K562 (cell line): ENCODE data around the gene MYCL. TPM values are rescaled to one million over a fixed set of nuclear protein-coding genes. Genes with fewer than 3 reads are reported as not detected.

Experiments
- CTCF ChIP-seq, 3 experiments: IDR thresholded peaks in 2 of 3; conservative IDR thresholded peaks in 1 of 3; 2 replicates each; pipeline ENCODE4 v1.5.1; 2011 to 2012; ENCODE audit warnings: low read length in 3 of 3, mild to moderate bottlenecking in 3 of 3, control low read depth in 2 of 3, improper control_type of control experiment in 1 of 3, inconsistent platforms in 1 of 3, low read depth in 1 of 3, mixed read lengths in 1 of 3, moderate library complexity in 1 of 3; ENCODE audit not compliant: insufficient read depth in 2 of 3
- polyA plus RNA-seq, 8 experiments: library from polyadenylated mRNA; depleted of rRNA in 4 of 8; stranded (reverse) in 5 of 8; unstranded in 3 of 8; fragments of >200 nt; fragmentation: Nextera tagmentation in 2 of 8; fragmentation: Illumina TruSeq in 1 of 8; extraction: Ambion mirVana in 2 of 8; extraction: Trizol in 1 of 8; gene quantifications; 2 replicates each; pipeline versions ENCODE4 v1.2.1 to v1.2.3, GENCODE V29; 2011 to 2014; ENCODE audit warnings: inconsistent platforms in 1 of 8, missing spikeins in 1 of 8
- total RNA-seq, 7 experiments: library from RNA; depleted of rRNA in 6 of 7; stranded (reverse); fragments of >200 nt in 6 of 7; fragmentation: Illumina TruSeq in 2 of 7; extraction: Trizol in 2 of 7; gene quantifications; 2 replicates each; pipeline versions ENCODE4 v1.2.1 to v1.2.3, GENCODE V29; 2011 to 2021; ENCODE audit warnings: low replicate concordance in 1 of 7
- TF ChIP-seq, protein P1 (sequence below), 2 experiments: fragments of 450-650 bp; formaldehyde crosslinking in 1 of 2; IDR thresholded peaks; 2 replicates each; pipeline versions ENCODE4 v1.4.0 to v1.6.1; 2014 to 2020; ENCODE audit warnings: mild to moderate bottlenecking in 2 of 2, borderline replicate concordance in 1 of 2, low read depth in 1 of 2

MYCL gene
- total and polyA plus RNA-seq, 9 of the 15 experiments (the other 6 are each of a cell fraction or from before 2014, with no cell fraction given), result 3.5 to 22.0 (median 12.8) TPM

DNA sequence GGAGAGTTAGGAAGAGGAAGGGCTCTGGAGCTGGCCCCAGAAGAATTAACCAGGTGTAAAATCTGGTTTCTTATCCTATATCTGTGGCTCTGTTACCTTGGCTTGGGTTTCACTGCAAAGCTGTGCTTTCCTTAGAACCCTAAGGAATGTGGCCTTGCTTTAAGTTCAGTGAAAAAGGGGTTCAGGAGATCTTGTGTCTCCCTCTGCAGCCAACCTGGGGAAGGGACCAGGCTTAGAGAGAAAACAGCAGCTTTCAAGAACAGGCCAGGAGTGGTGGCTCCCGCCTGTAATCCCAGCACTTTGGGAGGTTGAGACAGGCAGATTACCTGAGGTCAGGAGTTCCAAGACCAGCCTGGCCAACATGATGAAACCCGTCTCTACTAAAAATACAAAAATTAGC lies 16.1 kb upstream of the MYCL start (continued):
- TF ChIP-seq, protein P1, sequence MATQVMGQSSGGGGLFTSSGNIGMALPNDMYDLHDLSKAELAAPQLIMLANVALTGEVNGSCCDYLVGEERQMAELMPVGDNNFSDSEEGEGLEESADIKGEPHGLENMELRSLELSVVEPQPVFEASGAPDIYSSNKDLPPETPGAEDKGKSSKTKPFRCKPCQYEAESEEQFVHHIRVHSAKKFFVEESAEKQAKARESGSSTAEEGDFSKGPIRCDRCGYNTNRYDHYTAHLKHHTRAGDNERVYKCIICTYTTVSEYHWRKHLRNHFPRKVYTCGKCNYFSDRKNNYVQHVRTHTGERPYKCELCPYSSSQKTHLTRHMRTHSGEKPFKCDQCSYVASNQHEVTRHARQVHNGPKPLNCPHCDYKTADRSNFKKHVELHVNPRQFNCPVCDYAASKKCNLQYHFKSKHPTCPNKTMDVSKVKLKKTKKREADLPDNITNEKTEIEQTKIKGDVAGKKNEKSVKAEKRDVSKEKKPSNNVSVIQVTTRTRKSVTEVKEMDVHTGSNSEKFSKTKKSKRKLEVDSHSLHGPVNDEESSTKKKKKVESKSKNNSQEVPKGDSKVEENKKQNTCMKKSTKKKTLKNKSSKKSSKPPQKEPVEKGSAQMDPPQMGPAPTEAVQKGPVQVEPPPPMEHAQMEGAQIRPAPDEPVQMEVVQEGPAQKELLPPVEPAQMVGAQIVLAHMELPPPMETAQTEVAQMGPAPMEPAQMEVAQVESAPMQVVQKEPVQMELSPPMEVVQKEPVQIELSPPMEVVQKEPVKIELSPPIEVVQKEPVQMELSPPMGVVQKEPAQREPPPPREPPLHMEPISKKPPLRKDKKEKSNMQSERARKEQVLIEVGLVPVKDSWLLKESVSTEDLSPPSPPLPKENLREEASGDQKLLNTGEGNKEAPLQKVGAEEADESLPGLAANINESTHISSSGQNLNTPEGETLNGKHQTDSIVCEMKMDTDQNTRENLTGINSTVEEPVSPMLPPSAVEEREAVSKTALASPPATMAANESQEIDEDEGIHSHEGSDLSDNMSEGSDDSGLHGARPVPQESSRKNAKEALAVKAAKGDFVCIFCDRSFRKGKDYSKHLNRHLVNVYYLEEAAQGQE (IDR thresholded peaks at IDR 0.05; ENCODE audit: borderline replicate concordance), result peak; percentile 69; the same call in 1 of the 2 replicates
- TF ChIP-seq, protein P1 (CRISPR knock-in tag; IDR thresholded peaks at IDR 0.05; ENCODE audit: low read depth), result no peak
- peak; percentile 29 to 56 (median 30); a peak in 4 of 6 replicates for TF ChIP-seq CTCF (IDR thresholded peaks at IDR 0.05 in 2 of 3, conservative IDR thresholded peaks at IDR 0.05 in 1 of 3; ENCODE audit: insufficient read depth in 2 of 3, low read depth in 1 of 3, low read length in 3 of 3)
